Fibroblast of lung (primary cell): Measurements from ENCODE around the gene MCEMP1. TPM values are rescaled to one million over a fixed set of nuclear protein-coding genes. Genes with fewer than 3 reads are reported as not detected.

Experiments used
- DNase-seq, 2 donors: peaks; one replicate each; pipeline versions ENCODE4 v3.0.0 to v3.0.0-alpha.2; 2010; ENCODE audit warnings: low read depth in 2 of 2
- H2AFZ ChIP-seq: 2 replicates; pipeline ENCODE4 v1.5.1; 2012; ENCODE audit warnings: low read length, control low read depth, inconsistent platforms
- H3K27ac ChIP-seq: 2 replicates; pipeline ENCODE4 v1.5.1; 2011; ENCODE audit warnings: low read length, control low read depth; ENCODE audit not compliant: insufficient read depth
- H3K27me3 ChIP-seq: 2 replicates; pipeline ENCODE4 v1.5.1; 2011; ENCODE audit warnings: mild to moderate bottlenecking, low read length; ENCODE audit not compliant: control insufficient read depth, insufficient read depth
- H3K36me3 ChIP-seq: 2 replicates; pipeline ENCODE4 v1.5.1; 2011; ENCODE audit warnings: low read length; ENCODE audit not compliant: control insufficient read depth, insufficient read depth
- H3K4me1 ChIP-seq: 2 replicates; pipeline ENCODE4 v1.5.1; 2011; ENCODE audit warnings: low read length; ENCODE audit not compliant: control insufficient read depth, insufficient read depth; ENCODE audit errors: extremely low read depth
- H3K4me2 ChIP-seq: 2 replicates; pipeline ENCODE4 v1.5.1; 2011; ENCODE audit warnings: low read length, control low read depth; ENCODE audit not compliant: insufficient read depth; ENCODE audit errors: extremely low read depth
- H3K4me3 ChIP-seq, 4 experiments: fragments of 200-600 bp in 1 of 4; sonication (generic) in 1 of 4; replicated peaks in 1 of 4; 2 replicates each; pipeline ENCODE4 v1.5.1; 2011 to 2016; ENCODE audit warnings: low read length in 4 of 4, low read depth in 3 of 4, mild to moderate bottlenecking in 3 of 4, control low read depth in 2 of 4, inconsistent platforms in 1 of 4, mixed read lengths in 1 of 4; ENCODE audit not compliant: insufficient read depth in 1 of 4; ENCODE audit errors: control extremely low read depth in 1 of 4
- H3K79me2 ChIP-seq: 2 replicates; pipeline ENCODE4 v1.5.1; 2012; ENCODE audit warnings: mild to moderate bottlenecking, low read length, inconsistent platforms; ENCODE audit not compliant: control insufficient read depth, insufficient read depth
- H3K9ac ChIP-seq: 2 replicates; pipeline ENCODE4 v1.5.1; 2011; ENCODE audit warnings: mild to moderate bottlenecking, low read length, control low read depth; ENCODE audit not compliant: insufficient read depth
- H3K9me3 ChIP-seq: 2 replicates; pipeline ENCODE4 v1.5.1; 2012; ENCODE audit warnings: low read depth, low read length; ENCODE audit not compliant: control insufficient read depth, insufficient read depth
- H4K20me1 ChIP-seq: 2 replicates; pipeline ENCODE4 v1.5.1; 2011; ENCODE audit warnings: low read length; ENCODE audit not compliant: control insufficient read depth, insufficient read depth; ENCODE audit errors: extremely low read depth
- EZH2 ChIP-seq: IDR thresholded peaks from 2 replicates; pipeline ENCODE4 v1.5.1; 2012; ENCODE audit warnings: low read length, control low read depth, mild to moderate bottlenecking; ENCODE audit errors: missing control alignments
- polyA plus RNA-seq, 2 donors: library from polyadenylated mRNA; depleted of rRNA in 1 of 2; stranded (reverse) in 1 of 2; unstranded in 1 of 2; fragments of >200 nt; gene quantifications; 2 replicates each; pipeline ENCODE4 v1.2.1, GENCODE V29; 2011 to 2012; ENCODE audit warnings: missing spikeins in 1 of 2
- total RNA-seq: library from RNA; depleted of rRNA; stranded (reverse); fragments of >200 nt; gene quantifications from 2 replicates; pipeline ENCODE4 v1.2.1, GENCODE V29; 2014
- TF ChIP-seq, protein P1 (sequence below), 2 donors: IDR thresholded peaks in 1 of 2; conservative IDR thresholded peaks in 1 of 2; 1 replicate in 1 of 2; 2 replicates in 1 of 2; pipeline ENCODE4 v1.5.1; 2011 to 2012; ENCODE audit warnings: low read length in 2 of 2, control low read depth in 1 of 2, inconsistent platforms in 1 of 2, low read depth in 1 of 2, mild to moderate bottlenecking in 1 of 2

Gene MCEMP1
- total and polyA plus RNA-seq, 2 donors (not counting 1 experiment from before 2014, with no cell fraction given): not detected

DNA sequence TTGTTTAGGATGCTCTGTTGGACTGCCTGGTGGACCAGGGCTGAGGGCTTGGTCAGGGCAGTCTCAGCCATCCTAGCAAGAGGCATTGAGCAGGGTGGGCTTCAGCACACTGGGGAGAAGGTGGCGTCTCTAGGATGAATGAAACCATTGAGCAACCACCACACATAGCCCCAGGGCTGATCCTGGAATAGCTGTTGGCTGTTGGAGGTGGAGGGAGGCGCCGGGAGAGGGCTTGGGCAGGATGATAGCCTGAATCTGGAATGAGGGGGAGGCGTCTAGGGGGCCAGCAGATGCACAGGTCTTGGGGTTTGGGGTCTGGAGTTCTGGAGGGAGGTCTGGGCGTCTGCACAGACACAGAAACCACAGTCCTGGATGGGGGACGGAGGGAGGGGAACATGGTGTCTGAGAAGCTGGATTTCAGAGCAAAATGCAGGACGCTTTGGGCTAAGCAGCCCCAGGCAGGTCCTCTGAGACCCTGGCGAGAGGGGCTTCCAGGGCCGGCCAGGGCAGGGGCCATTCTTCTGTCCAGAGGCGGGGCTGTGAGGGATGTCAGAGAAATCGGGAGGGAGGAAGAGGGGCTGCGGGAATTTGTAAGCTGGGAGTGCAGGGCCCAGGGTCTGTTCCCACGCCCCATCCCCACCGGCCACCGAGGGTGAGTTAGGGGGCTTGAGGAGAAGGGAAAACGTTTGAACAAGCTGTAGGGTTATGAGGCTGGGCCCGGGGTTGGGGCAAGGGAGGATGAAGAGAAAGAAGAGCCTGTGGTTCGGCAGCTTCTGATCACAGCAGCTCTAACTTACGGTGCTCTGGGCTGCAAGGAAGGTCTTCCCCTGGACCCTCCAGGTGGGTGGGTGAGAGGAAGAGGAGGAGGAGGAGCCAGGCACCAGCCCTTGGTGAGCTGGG, 8.9 kb downstream of the MCEMP1 start:
- Histone ChIP-seq H4K20me1 (no peaks in the 10 kb centered on the region), H3K27ac (no peak overlapping the region), H3K4me3 (no peak overlapping the region), H3K4me1 (no peaks in the 10 kb centered on the region), H3K27me3 (no peaks in the 10 kb centered on the region), H3K36me3 (peaks cover 4% of the 10 kb centered on the region), H2AFZ (no peak overlapping the region), H3K79me2 (peaks cover 7% of the 10 kb centered on the region), H3K9ac (no peak overlapping the region), H3K4me2 (no peak overlapping the region), H3K9me3 (no peaks in the 10 kb centered on the region)
- DNase-seq: no peak
- TF ChIP-seq, protein P1, sequence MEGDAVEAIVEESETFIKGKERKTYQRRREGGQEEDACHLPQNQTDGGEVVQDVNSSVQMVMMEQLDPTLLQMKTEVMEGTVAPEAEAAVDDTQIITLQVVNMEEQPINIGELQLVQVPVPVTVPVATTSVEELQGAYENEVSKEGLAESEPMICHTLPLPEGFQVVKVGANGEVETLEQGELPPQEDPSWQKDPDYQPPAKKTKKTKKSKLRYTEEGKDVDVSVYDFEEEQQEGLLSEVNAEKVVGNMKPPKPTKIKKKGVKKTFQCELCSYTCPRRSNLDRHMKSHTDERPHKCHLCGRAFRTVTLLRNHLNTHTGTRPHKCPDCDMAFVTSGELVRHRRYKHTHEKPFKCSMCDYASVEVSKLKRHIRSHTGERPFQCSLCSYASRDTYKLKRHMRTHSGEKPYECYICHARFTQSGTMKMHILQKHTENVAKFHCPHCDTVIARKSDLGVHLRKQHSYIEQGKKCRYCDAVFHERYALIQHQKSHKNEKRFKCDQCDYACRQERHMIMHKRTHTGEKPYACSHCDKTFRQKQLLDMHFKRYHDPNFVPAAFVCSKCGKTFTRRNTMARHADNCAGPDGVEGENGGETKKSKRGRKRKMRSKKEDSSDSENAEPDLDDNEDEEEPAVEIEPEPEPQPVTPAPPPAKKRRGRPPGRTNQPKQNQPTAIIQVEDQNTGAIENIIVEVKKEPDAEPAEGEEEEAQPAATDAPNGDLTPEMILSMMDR (conservative IDR thresholded peaks at IDR 0.05 in 1 of 2, IDR thresholded peaks at IDR 0.05 in 1 of 2; ENCODE audit: low read depth in 1 of 2, low read length in 2 of 2): no peak
- no peak for TF ChIP-seq EZH2

DNA sequence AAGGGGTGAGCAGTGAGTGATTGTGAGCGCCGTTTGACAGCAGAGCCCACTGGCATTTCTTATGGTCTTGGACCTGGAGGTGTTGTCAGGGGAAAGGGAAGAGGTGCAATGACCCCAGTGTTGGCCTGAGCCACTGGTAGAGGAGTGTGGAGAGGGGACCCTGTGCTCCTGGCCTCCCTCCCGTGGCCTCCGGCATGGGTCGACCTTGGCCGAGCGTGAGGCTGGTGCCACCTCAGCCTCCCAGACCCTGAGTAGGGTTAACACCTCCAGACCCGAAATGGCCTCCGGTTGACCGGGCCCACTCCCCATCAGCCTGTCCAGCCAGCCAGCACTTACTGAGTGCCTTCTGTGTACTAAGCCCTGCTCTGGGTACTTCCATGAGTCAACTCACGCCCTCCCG, 10.3 kb downstream of the MCEMP1 start:
- H3K9ac ChIP-seq: no peak overlapping the region
- H3K27me3 ChIP-seq: no peaks in the 10 kb centered on the region
- H2AFZ ChIP-seq: no peak overlapping the region
- H3K4me2 ChIP-seq: no peak overlapping the region
- H3K79me2 ChIP-seq: no peaks in the 10 kb centered on the region
- TF ChIP-seq, protein P1 (conservative IDR thresholded peaks at IDR 0.05 in 1 of 2, IDR thresholded peaks at IDR 0.05 in 1 of 2; ENCODE audit: low read depth in 1 of 2, low read length in 2 of 2): no peak
- no peak for TF ChIP-seq EZH2
- H3K36me3 ChIP-seq: peaks cover 4% of the 10 kb centered on the region
- no peaks in the 10 kb centered on the region for H4K20me1 ChIP-seq
- no peaks in the 10 kb centered on the region for H3K4me1 ChIP-seq
- no peak overlapping the region for H3K27ac ChIP-seq
- no peaks in the 10 kb centered on the region for H3K9me3 ChIP-seq
- no peak overlapping the region for H3K4me3 ChIP-seq
- no peak for DNase-seq

DNA sequence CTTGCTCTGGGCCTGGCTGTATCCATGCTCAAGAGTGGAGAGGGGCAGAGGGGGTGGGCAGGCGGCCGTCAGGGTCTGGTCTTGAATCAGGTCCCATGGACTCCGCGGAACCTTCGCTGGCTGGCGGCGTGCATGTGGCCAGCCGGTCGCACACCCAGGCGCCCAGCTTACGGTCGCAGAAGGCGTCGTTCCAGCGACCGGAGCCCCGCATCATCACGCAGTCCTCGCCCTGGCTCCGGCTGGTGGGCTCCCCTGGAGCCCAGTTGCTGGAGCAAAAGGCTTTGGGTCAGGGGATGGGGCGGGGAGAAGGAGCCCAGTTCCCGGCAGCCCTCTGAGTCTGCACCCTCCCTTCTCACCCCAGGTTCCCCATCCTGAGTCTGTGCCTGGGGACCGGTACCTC, 12.3 kb downstream of the MCEMP1 start:
- no peaks in the 10 kb centered on the region for H3K9me3 ChIP-seq
- DNase-seq: no peak
- H3K27me3 ChIP-seq: no peaks in the 10 kb centered on the region
- H3K4me2 ChIP-seq: no peak overlapping the region
- no peak overlapping the region for H3K27ac ChIP-seq
- no peaks in the 10 kb centered on the region for H3K4me1 ChIP-seq
- H3K36me3 ChIP-seq: no peaks in the 10 kb centered on the region
- no peaks in the 10 kb centered on the region for H3K79me2 ChIP-seq
- TF ChIP-seq, protein P1 (conservative IDR thresholded peaks at IDR 0.05 in 1 of 2, IDR thresholded peaks at IDR 0.05 in 1 of 2; ENCODE audit: low read depth in 1 of 2, low read length in 2 of 2): no peak
- TF ChIP-seq EZH2: no peak
- H2AFZ ChIP-seq: no peak overlapping the region
- H3K4me3 ChIP-seq: no peak overlapping the region
- no peaks in the 10 kb centered on the region for H4K20me1 ChIP-seq
- H3K9ac ChIP-seq: no peak overlapping the region
